ENCODE data around the gene CEND1. TPM values are rescaled to one million over a fixed set of nuclear protein-coding genes. Genes with fewer than 3 reads are reported as not detected.
A peak's percentile ranks its signal among the peaks of the same experiment; 100 is the strongest.

The CEND1 gene
- polyA plus RNA-seq, 1 donor from 2014 or later, result 11.8 TPM

- Histone ChIP-seq H4K20me1 (ENCODE audit: insufficient read depth) (no peaks in the 10 kb centered on the region), H3K9ac (ENCODE audit: low read length) (peak within 1 kb of the TSS; percentile 92), H3K9me3 (ENCODE audit: low read length) (no peaks in the 10 kb centered on the region), H3K4me3 (ENCODE audit: low read length) (peak within 1 kb of the TSS; percentile 90), H3K79me2 (replicated peaks; ENCODE audit: insufficient read depth, low read length) (peaks cover 20% of the 10 kb centered on the region), H3K27ac (ENCODE audit: low read length) (peak within 1 kb of the TSS; percentile 95), H3K9me2 (ENCODE audit: insufficient read depth, low read length) (no peaks in the 10 kb centered on the region), H3F3A (ENCODE audit: insufficient read depth, low read length, poor library complexity, severe bottlenecking) (no peaks in the 10 kb centered on the region), H3K27me3 (ENCODE audit: insufficient read depth, low read depth, low read length) (no peaks in the 10 kb centered on the region), H2AFZ (ENCODE audit: low read depth, low read length) (peak within 1 kb of the TSS; percentile 67), H3K36me3 (ENCODE audit: insufficient read depth, low read length) (no peaks in the 10 kb centered on the region), H3K4me2 (ENCODE audit: low read length) (peak within 1 kb of the TSS; percentile 94)
- TF ChIP-seq CTCF (IDR thresholded peaks at IDR 0.05; ENCODE audit: poor library complexity, severe bottlenecking) (peak; percentile 29), TAF1 (IDR thresholded peaks at IDR 0.05; ENCODE audit: low read depth) (peak; percentile 94), POLR2AphosphoS5 (IDR thresholded peaks at IDR 0.05) (peak; percentile 93), EZH2 (IDR thresholded peaks at IDR 0.05; ENCODE audit: borderline replicate concordance, insufficient read depth, low read length, poor library complexity, severe bottlenecking) (no peak), RAD21 (conservative IDR thresholded peaks at IDR 0.05) (no peak), REST (IDR thresholded peaks at IDR 0.05; ENCODE audit: borderline replicate concordance) (peak; percentile 76), EP300 (conservative IDR thresholded peaks at IDR 0.05; ENCODE audit: poor library complexity, severe bottlenecking) (peak; percentile 85), MXI1 (conservative IDR thresholded peaks at IDR 0.05; ENCODE audit: poor library complexity, severe bottlenecking) (peak; percentile 97), SMC3 (conservative IDR thresholded peaks at IDR 0.05; ENCODE audit: poor library complexity) (peak; percentile 29)
These were observed 19.6 kb upstream of the CEND1 start, which contains the start of gene RPLP2 for GRCh38 chr11:809287-810039. Gene RPLP2, plus strand, starts transcription at chr11:809967. Its CDS starts 268 bp downstream, at chr11:810235.

- peak overlapping the region; percentile 92 for H3K9ac ChIP-seq (ENCODE audit: low read length)
- peak overlapping the region; percentile 67 for H2AFZ ChIP-seq (ENCODE audit: low read depth, low read length)
- H3K9me2 ChIP-seq (ENCODE audit: insufficient read depth, low read length), result no peaks in the 10 kb centered on the region
- H3K4me3 ChIP-seq (ENCODE audit: low read length), result peak overlapping the region; percentile 90
- H3K36me3 ChIP-seq (ENCODE audit: insufficient read depth, low read length), result no peaks in the 10 kb centered on the region
- H4K20me1 ChIP-seq (ENCODE audit: insufficient read depth), result no peaks in the 10 kb centered on the region
- TF ChIP-seq SMC3 (conservative IDR thresholded peaks at IDR 0.05; ENCODE audit: poor library complexity) (peak; percentile 2), POLR2AphosphoS5 (IDR thresholded peaks at IDR 0.05) (no peak), TAF1 (IDR thresholded peaks at IDR 0.05; ENCODE audit: low read depth) (peak; percentile 51)
- no peaks in the 10 kb centered on the region for H3K9me3 ChIP-seq (ENCODE audit: low read length)
- no peaks in the 10 kb centered on the region for H3K27me3 ChIP-seq (ENCODE audit: insufficient read depth, low read depth, low read length)
- no peaks in the 10 kb centered on the region for H3F3A ChIP-seq (ENCODE audit: insufficient read depth, low read length, poor library complexity, severe bottlenecking)
- peak overlapping the region; percentile 94 for H3K4me2 ChIP-seq (ENCODE audit: low read length)
- peak overlapping the region; percentile 95 for H3K27ac ChIP-seq (ENCODE audit: low read length)
- peaks cover 20% of the 10 kb centered on the region for H3K79me2 ChIP-seq (replicated peaks; ENCODE audit: insufficient read depth, low read length)
These were observed 18.8 kb upstream of the CEND1 start for GRCh38 chr11:808427-809286.
